HTERT RPE-1 (cell line): ENCODE results near the gene SLCO2A1.
"Not testable (repeated sequence)": the region's sequence is repeated elsewhere in the genome, so short reads cannot be mapped to it uniquely, and the experiment has no call there.

Experiments used
- in situ Hi-C: fragments of 300-500 bp; cut with MboI; formaldehyde crosslinking; loops from 4 replicates; pipeline ENCODE4 v1.14.3; 2020; ENCODE audit warnings: low sequenced_read_pairs

The SLCO2A1 gene

GRCh38 chr3:134029734-134030378 is at the start of gene SLCO2A1:
TSS of gene SLCO2A1 (minus strand) at chr3:134029925. CDS start at chr3:134029802, 123 bp downstream.
- in situ Hi-C loops = no loop called here

GRCh38 chr3:134079111-134079547 is 49.4 kb upstream of the SLCO2A1 start:
- in situ Hi-C loops = no loop called here

GRCh38 chr3:134078169-134078831 is 48.6 kb upstream of the SLCO2A1 start:
- in situ Hi-C loops = no loop called here

- in situ Hi-C loops = no loop called here
These were observed 48.0 kb upstream of the SLCO2A1 start for GRCh38 chr3:134077649-134078161.

- in situ Hi-C loops = no loop called here
These were observed 47.1 kb upstream of the SLCO2A1 start for GRCh38 chr3:134076851-134077250.

GRCh38 chr3:134075846-134076245 is 46.1 kb upstream of the SLCO2A1 start:
- in situ Hi-C loops = no loop called here

GRCh38 chr3:134075568-134075825 is 45.8 kb upstream of the SLCO2A1 start:
- in situ Hi-C loops = no loop called here

GRCh38 chr3:134074790-134075567 is 45.3 kb upstream of the SLCO2A1 start:
- in situ Hi-C loops = no loop called here

GRCh38 chr3:134074001-134074789 is 44.5 kb upstream of the SLCO2A1 start:
- in situ Hi-C loops = no loop called here

GRCh38 chr3:134073583-134073945 is 43.8 kb upstream of the SLCO2A1 start:
- in situ Hi-C loops = no loop called here

- in situ Hi-C loops = no loop called here
These were observed 43.3 kb upstream of the SLCO2A1 start for GRCh38 chr3:134072881-134073582.

GRCh38 chr3:134070281-134070680 is 40.6 kb upstream of the SLCO2A1 start:
- in situ Hi-C loops = not testable (repeated sequence)

- in situ Hi-C loops = no loop called here
These were observed 38.7 kb upstream of the SLCO2A1 start for GRCh38 chr3:134068429-134068828.

- in situ Hi-C loops = no loop called here
These were observed 37.9 kb upstream of the SLCO2A1 start for GRCh38 chr3:134067531-134068161.

GRCh38 chr3:134066651-134067530 is 37.2 kb upstream of the SLCO2A1 start:
- in situ Hi-C loops = no loop called here

GRCh38 chr3:134066158-134066541 is 36.4 kb upstream of the SLCO2A1 start:
- in situ Hi-C loops = no loop called here

GRCh38 chr3:134065252-134066157 is 35.8 kb upstream of the SLCO2A1 start:
- in situ Hi-C loops = no loop called here

- in situ Hi-C loops = no loop called here
These were observed 34.4 kb upstream of the SLCO2A1 start for GRCh38 chr3:134064081-134064480.
